HEK293 (cell line): ENCODE data around the gene RYR2.

ENCODE experiments used
- CTCF ChIP-seq: fragments of 450-650 bp; formaldehyde crosslinking; IDR thresholded peaks from 2 replicates; pipeline ENCODE4 v1.5.1; 2016; ENCODE audit warnings: missing biosample characterization, missing genetic modification characterization
- PRDM4 ChIP-seq: fragments of 450-650 bp; formaldehyde crosslinking; IDR thresholded peaks from 2 replicates; pipeline ENCODE4 v1.5.1; 2017; ENCODE audit warnings: missing biosample characterization, missing genetic modification characterization
- ZNF2 ChIP-seq: fragments of 450-650 bp; formaldehyde crosslinking; IDR thresholded peaks from 2 replicates; pipeline ENCODE4 v1.5.1; 2016; ENCODE audit warnings: missing biosample characterization, missing genetic modification characterization
- ZNF239 ChIP-seq: fragments of 450-650 bp; formaldehyde crosslinking; IDR thresholded peaks from 2 replicates; pipeline ENCODE4 v1.5.1; 2016; ENCODE audit warnings: missing biosample characterization, missing genetic modification characterization
- ZNF274 ChIP-seq, 2 experiments: fragments of 200-500 bp in 1 of 2; fragments of 450-650 bp in 1 of 2; sonication (Bioruptor generic) in 1 of 2; formaldehyde crosslinking in 1 of 2; IDR thresholded peaks; 2 replicates each; pipeline versions ENCODE4 v1.5.1 to v1.6.1; 2014 to 2016; ENCODE audit warnings: borderline replicate concordance in 1 of 2, inconsistent platforms in 1 of 2, low read length in 1 of 2, missing biosample characterization in 1 of 2, missing genetic modification characterization in 1 of 2
- ZNF600 ChIP-seq: fragments of 450-650 bp; formaldehyde crosslinking; IDR thresholded peaks from 2 replicates; pipeline ENCODE4 v1.5.1; 2016; ENCODE audit warnings: missing biosample characterization, missing genetic modification characterization

- TF ChIP-seq ZNF239 = no peak
- no peak for TF ChIP-seq ZNF274 (IDR thresholded peaks at IDR 0.05; ENCODE audit: low read length)
- TF ChIP-seq ZNF274 (tag by site-specific recombination; IDR thresholded peaks at IDR 0.05; ENCODE audit: borderline replicate concordance) = no peak
- no peak for TF ChIP-seq ZNF600 (tag by site-specific recombination)
- TF ChIP-seq CTCF (tag by site-specific recombination) = no peak
- no peak for TF ChIP-seq PRDM4
- TF ChIP-seq ZNF2 (tag by site-specific recombination) = no peak
Observed at GRCh38 chr1:237164406-237165352, 122.7 kb downstream of the RYR2 start.
